Suppressor macrophage treated with lipopolysaccharide for 4 hours (primary cell): ENCODE measurements around the gene RAB5A.
"Not testable (repeated sequence)": the region's sequence is repeated elsewhere in the genome, so short reads cannot be mapped to it uniquely, and the experiment has no call there.

ENCODE experiments used
- DNase-seq: peaks from one replicate; pipeline ENCODE4 v3.0.0-alpha.2; 2020

RAB5A gene

GRCh38 chr3:19948226-19948591 is 1.3 kb downstream of the RAB5A start:
- no peak for DNase-seq

- DNase-seq: no peak
Observed at GRCh38 chr3:19950316-19950715, 3.4 kb downstream of the RAB5A start.

GRCh38 chr3:19954676-19955075 is 7.8 kb downstream of the RAB5A start:
- DNase-seq: no peak

- not testable (repeated sequence) for DNase-seq
Observed at GRCh38 chr3:19957354-19957753, 10.5 kb downstream of the RAB5A start.

- DNase-seq: no peak
Observed at GRCh38 chr3:19959505-19959904, 12.6 kb downstream of the RAB5A start.

GRCh38 chr3:19960696-19961095 is 13.8 kb downstream of the RAB5A start:
- no peak for DNase-seq

- no peak for DNase-seq
Observed at GRCh38 chr3:19961960-19962359, 15.1 kb downstream of the RAB5A start.

- no peak for DNase-seq
Observed at GRCh38 chr3:19967208-19967607, 20.3 kb downstream of the RAB5A start.

GRCh38 chr3:19967812-19968211 is 20.9 kb downstream of the RAB5A start:
- DNase-seq: no peak

- no peak for DNase-seq
Observed at GRCh38 chr3:19970327-19970726, 23.4 kb downstream of the RAB5A start.

GRCh38 chr3:19972054-19972453 is 25.2 kb downstream of the RAB5A start:
- no peak for DNase-seq

GRCh38 chr3:19988904-19989303 is 42.0 kb downstream of the RAB5A start:
- DNase-seq: not testable (repeated sequence)

- DNase-seq: no peak
Observed at GRCh38 chr3:19994796-19995195, 47.9 kb downstream of the RAB5A start.

GRCh38 chr3:19997502-19997901 is 50.6 kb downstream of the RAB5A start:
- no peak for DNase-seq

- no peak for DNase-seq
Observed at GRCh38 chr3:20001932-20002331, 55.0 kb downstream of the RAB5A start.

GRCh38 chr3:20007960-20008359 is 61.1 kb downstream of the RAB5A start:
- DNase-seq: no peak

- DNase-seq: no peak
Observed at GRCh38 chr3:20008646-20009045, 61.7 kb downstream of the RAB5A start.

GRCh38 chr3:20012164-20012563 is 65.3 kb downstream of the RAB5A start, which contains the start of gene PP2D1:
TSS of gene PP2D1 (minus strand) at chr3:20012264. CDS start at chr3:20012072, 192 bp downstream.
- no peak for DNase-seq

GRCh38 chr3:20013396-20013795 is 66.5 kb downstream of the RAB5A start:
- DNase-seq: no peak

- DNase-seq: no peak
Observed at GRCh38 chr3:20015525-20015924, 68.6 kb downstream of the RAB5A start.

GRCh38 chr3:20016076-20016475 is 69.2 kb downstream of the RAB5A start:
- DNase-seq: not testable (repeated sequence)

- no peak for DNase-seq
Observed at GRCh38 chr3:20022954-20023622, 76.2 kb downstream of the RAB5A start.

GRCh38 chr3:20023623-20024405 is 76.9 kb downstream of the RAB5A start:
- DNase-seq: no peak

GRCh38 chr3:20027136-20027535 is 80.2 kb downstream of the RAB5A start:
- no peak for DNase-seq
